ENCODE data around the gene MMAB.

- TF ChIP-seq CTCF (IDR thresholded peaks at IDR 0.05) (no peak), POLR2AphosphoS5 (IDR thresholded peaks at IDR 0.05) (no peak), EP300 (IDR thresholded peaks at IDR 0.05) (no peak), POLR2A (IDR thresholded peaks at IDR 0.05) (no peak)
These were observed 19.6 kb upstream of the MMAB start for GRCh38 chr12:109592905-109593272.

All from gastroesophageal sphincter (tissue), 3 donors.